CD4-positive, alpha-beta T cell treated with Interleukin-10 for 1 hour (primary cell): Measurements from ENCODE around the gene ADAM11.
"Not testable (repeated sequence)": the region's sequence is repeated elsewhere in the genome, so short reads cannot be mapped to it uniquely, and the experiment has no call there.

Experiments used
- DNase-seq: peaks from one replicate; pipeline ENCODE4 v3.0.0-alpha.2; 2020

Gene ADAM11, protein sequence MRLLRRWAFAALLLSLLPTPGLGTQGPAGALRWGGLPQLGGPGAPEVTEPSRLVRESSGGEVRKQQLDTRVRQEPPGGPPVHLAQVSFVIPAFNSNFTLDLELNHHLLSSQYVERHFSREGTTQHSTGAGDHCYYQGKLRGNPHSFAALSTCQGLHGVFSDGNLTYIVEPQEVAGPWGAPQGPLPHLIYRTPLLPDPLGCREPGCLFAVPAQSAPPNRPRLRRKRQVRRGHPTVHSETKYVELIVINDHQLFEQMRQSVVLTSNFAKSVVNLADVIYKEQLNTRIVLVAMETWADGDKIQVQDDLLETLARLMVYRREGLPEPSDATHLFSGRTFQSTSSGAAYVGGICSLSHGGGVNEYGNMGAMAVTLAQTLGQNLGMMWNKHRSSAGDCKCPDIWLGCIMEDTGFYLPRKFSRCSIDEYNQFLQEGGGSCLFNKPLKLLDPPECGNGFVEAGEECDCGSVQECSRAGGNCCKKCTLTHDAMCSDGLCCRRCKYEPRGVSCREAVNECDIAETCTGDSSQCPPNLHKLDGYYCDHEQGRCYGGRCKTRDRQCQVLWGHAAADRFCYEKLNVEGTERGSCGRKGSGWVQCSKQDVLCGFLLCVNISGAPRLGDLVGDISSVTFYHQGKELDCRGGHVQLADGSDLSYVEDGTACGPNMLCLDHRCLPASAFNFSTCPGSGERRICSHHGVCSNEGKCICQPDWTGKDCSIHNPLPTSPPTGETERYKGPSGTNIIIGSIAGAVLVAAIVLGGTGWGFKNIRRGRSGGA

DNA sequence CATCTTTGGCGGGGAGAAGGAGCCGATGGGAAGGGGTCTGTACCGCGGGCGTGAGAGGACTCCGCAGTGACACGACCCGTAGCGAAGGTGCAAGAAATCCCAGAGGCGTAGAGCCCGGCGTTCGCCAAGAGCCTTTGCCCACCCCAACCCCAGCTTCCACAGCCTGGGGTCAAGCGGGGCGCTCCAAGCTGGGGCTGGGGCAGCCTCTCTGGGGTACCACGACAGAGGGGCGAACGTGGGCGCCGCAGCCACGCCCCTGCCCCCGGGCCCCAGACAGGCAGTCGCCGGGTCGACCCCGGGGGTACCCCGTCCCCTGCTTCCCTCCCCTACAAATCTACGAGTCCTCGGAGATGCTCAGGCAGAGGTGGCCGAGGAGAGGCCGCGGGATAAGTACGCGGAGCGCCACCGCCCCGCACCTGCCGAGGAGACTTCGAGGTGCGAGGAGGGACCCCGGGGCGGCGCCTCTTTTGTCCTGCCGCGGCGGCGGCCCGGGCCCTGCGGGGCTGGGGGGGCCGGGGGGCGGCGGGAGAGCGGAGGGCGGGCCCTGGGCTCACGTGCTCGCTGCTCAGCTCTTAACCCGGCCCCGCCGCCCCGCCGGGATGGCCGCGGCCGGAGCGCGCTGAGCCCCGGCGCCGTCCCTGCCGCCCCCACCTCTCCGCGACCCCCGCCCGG, at the start of gene ADAM11:
Gene ADAM11 (plus strand): TSS at position 575 of the 672 bp plus-strand sequence. CDS start 212 bp downstream, outside the sequence.
- DNase-seq = no peak

DNA sequence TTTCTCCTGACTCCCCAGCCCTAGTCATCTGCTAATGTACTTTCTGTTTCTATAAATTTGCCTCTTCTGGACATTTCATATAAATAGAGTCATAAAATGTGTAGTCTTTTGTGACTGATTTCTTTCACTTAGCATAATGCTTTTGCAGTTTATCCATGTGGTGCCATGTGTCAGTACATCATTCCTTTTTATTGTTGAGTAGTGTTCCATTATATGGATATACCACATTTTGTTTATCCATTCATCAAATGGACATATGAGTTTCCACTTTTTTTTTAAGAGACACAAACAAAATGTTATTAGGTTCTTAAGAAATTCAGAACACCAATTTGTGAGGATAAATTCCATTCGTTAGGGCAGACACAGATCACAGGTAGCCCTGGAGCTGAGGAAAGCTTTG, 39.3 kb upstream of the ADAM11 start:
- no peak for DNase-seq

DNA sequence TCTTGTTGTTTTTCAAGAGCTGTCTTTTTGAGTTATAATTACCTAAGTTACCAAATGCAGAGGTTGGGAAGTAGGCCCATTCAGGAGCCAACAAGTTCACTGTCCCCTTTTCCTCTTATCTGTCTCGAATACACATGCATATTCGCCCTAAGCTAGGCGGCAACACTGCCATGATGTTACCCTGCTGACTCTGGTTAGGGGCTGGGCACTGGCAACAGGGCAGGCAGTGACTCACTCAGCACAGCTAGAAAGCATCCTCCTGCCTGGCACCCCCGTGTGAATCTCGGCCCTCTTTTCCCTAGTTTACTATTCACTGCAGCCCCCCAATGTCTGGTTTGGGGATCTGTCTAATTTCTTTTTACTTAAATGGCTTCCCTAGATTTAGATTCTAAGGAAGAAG, 36.5 kb upstream of the ADAM11 start:
- no peak for DNase-seq

DNA sequence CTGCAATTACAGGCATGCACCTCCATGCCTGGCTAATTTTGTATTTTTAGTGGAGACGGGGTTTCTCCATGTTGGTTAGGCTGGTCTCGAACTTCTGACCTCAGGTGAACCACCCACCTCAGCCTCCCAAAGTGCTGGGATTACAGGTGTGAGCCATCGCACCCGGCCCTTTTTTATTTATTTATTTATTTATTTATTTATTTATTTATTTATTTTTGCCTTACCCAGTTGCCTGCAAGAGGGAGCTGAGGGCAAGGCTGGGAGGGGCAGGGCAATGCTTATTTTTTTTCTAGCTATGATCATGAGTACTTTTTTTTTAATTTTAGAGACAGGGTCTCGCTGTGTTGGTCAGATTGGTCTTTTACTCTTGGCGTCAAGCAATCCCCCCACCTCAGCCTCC, 32.7 kb upstream of the ADAM11 start:
- DNase-seq = not testable (repeated sequence)

DNA sequence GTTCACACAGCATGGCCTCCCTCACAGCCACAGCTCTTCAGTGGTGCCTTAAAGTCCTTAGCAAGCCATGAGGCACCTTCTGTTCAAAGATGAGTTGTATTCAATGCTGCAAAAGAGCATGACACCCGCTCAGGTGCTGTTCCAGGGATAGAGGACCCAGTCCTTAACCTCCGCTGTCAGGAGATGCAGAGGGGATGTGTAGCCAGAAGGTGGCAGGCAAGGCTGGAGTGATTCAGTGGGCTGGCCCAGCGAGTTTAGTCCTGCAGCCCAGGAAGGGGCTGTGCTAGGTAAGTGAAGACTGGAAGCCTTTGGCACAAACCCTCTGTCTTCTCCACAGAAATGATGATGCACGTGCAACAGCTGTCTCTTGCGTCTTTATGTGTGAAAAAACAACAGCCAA, 25.0 kb upstream of the ADAM11 start:
- no peak for DNase-seq

- DNase-seq = no peak
Observed at GRCh38 chr17:44734272-44734671, 24.5 kb upstream of the ADAM11 start.

GRCh38 chr17:44736551-44737240, 22.1 kb upstream of the ADAM11 start:
- DNase-seq = no peak

DNA sequence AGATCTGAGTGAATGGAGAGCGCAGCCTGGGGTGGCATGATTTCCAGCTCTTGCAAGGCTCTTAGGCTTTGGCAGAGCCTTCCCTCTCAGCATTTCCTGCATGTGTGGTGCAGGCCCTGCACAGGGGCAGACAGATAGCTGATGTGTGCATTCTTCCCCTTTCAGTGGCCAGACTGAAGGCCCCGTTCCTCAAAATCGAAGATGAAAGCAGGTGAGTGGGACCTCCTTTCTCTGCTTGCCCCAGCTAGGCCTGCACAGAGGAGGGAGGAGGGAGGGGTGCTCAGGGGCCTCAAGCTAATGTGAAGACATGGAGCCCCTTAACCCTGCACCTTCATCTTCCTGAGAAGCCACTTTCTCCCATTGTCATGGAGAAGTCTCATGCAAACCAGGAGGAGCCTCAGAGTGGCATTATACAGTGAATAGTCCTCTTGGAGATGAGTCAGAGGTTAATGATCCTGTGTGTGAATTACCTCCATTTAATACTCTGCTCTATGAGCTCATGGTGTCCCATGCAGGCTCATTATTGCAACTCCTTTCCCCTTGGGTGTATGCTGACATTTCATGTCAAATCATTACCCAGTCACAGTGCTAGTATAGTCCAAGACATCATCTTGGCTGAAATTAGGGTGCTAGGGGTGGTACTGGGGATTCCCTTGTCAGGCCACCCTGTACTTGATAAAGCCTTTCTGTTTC, 20.4 kb upstream of the ADAM11 start:
- no peak for DNase-seq

DNA sequence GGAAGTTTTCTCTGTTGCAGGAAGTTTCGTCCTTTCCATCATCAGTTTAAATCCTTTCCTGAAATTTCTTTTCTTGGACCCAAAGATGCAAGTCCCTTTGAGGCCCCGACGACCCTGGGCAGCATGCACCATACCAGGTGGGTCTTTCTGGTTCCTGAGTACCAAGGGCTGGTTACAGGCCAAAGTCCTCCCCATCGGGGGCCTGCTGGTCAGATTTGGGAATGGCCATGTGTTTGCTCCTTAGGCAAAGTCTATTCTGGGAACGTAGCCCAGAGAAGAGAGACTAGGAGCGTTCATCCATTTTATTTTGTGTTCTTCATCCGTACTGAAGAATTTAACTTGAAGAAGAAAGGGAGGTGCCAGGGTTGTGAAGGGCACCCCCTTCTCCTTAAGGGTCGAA, 17.5 kb upstream of the ADAM11 start:
- no peak for DNase-seq

GRCh38 chr17:44745301-44745700, 13.5 kb upstream of the ADAM11 start:
- no peak for DNase-seq

DNA sequence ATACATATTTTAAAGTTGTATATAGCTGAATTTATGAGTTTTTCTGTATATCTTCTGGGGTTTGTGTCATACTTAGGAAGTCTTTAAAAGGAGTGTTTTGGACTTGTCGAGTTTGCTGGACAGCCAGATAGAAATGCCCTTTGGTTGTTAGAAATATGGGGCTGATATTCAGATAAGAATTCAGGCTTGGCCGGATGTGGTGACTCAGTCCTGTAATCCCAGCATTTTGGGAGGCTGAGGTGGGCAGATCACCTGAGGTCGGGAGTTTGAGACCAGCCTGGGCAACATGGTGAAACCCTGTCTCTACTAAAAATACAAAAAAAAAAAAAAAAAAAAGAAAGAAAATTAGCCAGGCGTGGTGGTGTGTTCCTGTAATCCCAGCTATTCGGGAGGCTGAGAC, 13.1 kb upstream of the ADAM11 start:
- not testable (repeated sequence) for DNase-seq

- DNase-seq = no peak
Observed at GRCh38 chr17:44747566-44747965, 11.2 kb upstream of the ADAM11 start.

DNA sequence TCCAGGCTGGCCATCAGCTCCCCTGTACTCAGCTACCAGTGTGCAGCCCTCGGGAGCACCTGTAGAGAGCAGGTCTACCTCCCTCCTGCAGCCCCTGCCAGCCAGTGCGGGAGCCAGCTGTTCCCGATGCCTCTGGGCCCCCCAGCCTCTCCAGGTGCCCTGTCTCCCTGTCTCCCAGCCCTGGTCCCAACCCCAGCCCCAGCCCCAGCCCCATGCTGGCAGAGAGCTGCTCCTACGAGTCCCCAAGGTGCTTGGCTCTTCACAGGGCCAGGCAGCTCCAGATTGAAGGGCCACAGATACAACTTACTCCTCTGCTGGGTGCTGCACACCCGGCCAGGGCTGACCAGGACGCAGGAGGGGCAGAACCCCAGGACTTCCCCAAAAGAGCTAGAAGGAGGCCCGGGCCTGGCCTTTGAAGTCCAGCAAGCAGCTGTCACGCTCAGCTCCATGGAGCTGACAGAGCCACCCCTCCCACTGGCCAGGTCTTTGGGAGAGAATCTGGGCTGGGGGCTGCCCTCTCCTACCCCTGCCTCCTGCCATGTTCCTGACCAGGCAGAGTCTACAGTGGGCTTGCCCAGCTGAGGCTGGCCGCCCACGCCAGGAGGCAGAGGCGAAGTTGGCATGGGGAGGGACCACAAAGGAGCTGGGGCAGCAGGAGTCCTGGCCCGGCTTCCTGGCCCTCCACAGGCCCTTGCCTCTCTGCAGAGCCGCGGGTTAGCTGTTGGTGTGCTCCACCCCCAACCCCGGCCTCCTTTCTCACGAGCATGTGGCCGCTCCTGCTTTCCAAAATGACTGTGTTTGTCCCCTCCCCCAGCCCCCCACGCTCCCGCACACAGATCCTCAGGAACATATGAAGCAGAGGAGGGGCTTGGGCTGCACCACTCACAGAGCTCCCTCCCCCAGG, 9.5 kb upstream of the ADAM11 start:
- DNase-seq = no peak

GRCh38 chr17:44749980-44750318, 8.8 kb upstream of the ADAM11 start:
- DNase-seq = no peak

- DNase-seq = no peak
Observed at GRCh38 chr17:44751331-44751730, 7.5 kb upstream of the ADAM11 start.

DNA sequence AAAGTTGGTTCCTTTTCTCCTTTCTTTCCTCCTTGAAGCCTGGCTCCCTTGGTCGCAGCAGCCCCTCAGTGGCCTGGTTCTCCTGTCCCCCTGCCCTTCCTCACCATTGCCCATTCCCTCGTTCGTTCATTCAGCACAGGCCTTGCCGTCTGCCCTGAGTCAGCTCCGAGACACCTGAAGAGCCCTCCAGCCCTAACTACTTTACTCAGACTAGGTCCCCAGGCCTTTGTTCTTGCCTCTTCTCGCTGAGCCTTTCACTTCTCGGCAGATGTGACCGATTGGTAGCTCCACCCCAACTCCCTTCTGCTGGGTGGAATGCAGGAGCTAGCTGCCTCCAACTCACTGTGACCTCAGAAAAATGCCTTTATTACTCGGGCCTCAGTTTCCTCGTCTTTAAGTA, 7.0 kb upstream of the ADAM11 start:
- no peak for DNase-seq

DNA sequence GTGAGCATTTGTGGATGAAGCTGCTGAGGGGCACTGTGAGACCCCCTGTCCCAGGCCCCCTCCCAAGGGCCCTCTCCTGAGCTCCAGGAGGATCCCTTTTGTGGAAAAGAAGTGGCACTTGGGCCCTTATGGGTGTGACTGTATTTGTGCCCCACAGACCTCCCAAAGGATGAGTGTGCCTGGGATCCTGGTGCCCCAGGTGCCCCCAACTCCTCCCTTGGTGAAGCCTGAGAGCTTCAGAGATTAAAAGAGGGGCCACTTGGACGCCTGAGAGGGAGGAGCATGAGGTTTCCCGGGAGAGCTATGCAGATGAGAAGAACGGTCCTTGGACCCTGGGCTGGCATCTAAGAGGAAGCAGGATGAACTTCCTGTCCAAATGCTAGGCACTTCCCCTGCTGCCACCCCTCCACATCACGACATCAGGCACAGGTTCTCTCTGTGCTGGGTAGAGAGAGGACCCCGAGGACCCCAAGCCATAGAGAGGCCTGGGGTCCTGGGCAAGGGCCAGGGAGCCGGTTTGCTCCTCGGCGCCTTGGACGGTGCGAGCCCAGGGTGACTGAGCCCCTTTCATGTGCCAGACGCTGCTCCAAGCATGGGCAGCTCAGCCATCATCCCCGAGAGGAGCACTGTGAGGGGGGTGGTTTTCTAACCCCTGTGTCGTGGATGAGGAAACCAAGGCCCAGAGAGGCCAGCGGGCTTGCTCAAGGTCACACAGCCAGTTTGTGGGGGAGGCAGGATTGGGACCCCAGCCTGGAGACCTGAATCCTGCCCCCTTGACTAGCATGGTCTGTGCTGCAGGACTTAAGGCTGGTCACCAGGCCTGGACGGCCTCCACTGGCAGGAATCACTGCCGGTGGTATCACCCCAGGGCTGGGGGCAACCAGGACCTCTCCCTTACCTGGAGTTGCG, 5.6 kb upstream of the ADAM11 start:
- no peak for DNase-seq

- no peak for DNase-seq
Observed at GRCh38 chr17:44754276-44754675, 4.5 kb upstream of the ADAM11 start.

DNA sequence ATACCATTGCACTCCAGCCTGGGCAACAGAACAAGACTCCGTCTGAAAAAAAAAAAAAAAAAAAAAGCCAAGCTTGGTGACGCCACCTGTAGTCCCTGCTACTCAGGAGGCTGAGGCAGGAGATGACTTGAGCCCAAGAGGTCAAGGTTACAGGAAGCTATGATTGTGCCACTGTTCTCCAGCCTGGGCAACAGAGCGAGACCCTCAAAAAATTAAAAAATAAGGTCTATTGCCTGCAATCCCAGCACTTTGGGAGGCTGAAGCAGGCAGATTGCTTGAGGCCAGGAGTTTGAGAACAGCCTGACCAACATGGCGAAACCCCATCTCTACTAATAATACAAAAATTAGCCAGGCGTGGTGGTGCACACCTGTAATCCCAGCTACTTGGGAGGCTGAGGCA, 3.6 kb upstream of the ADAM11 start:
- not testable (repeated sequence) for DNase-seq
